GM12878 (cell line): ENCODE results near the gene NCOA6. TPM values are rescaled to one million over a fixed set of nuclear protein-coding genes. Genes with fewer than 3 reads are reported as not detected.

Source experiments
- ATAC-seq: fragments of 200-7000 bp; cut with Tn5 transposase; 3 replicates; pipeline ENCODE4 v1.9.1; 2020; ENCODE audit warnings: mild to moderate bottlenecking, moderate library complexity
- BruUV-seq: library from RNA; stranded (reverse); fragments of 400-500 nt; replicated peaks from 2 replicates; lab custom pipeline; 2021; lab: Mats Ljungman, UMichigan
- CTCF ChIA-PET: fragments of 300-600 bp; sonication (Branson Sonifier 250); formaldehyde crosslinking; extraction: SDS; loops from one replicate; lab custom pipeline; 2021; ENCODE audit warnings: inconsistent platforms; lab: Yijun Ruan, JAX
- POLR2A ChIA-PET: fragments of 350-600 bp; formaldehyde crosslinking; extraction: SDS; loops from one replicate; lab custom pipeline; 2021; ENCODE audit warnings: inconsistent platforms; lab: Charles Lee
- RAD21 ChIA-PET: fragments of 300-600 bp; sonication (Branson Sonifier 250); formaldehyde crosslinking; loops from one replicate; lab custom pipeline; 2023; ENCODE audit warnings: antibody characterized with exemption; ENCODE audit not compliant: unreplicated experiment; lab: Charles Lee
- SMC1A ChIA-PET: fragments of 300-600 bp; sonication (Branson Sonifier 250); formaldehyde crosslinking; loops from one replicate; lab custom pipeline; 2023; ENCODE audit not compliant: unreplicated experiment, uncharacterized antibody; lab: Charles Lee
- DNase-seq: peaks from one replicate; pipeline ENCODE4 v3.0.0-alpha.2; 2011; ENCODE audit warnings: low read depth, low spot score
- FAIRE-seq: peaks from 3 replicates; lab custom pipeline; 2011; peaks lifted over from hg19 to GRCh38; lab: Jason Lieb, UNC
- H2AFZ ChIP-seq: 2 replicates; pipeline ENCODE4 v1.6.0; 2011; ENCODE audit warnings: low read depth, low read length, control low read depth; ENCODE audit not compliant: control insufficient read depth
- H3K27ac ChIP-seq: 2 replicates; pipeline ENCODE4 v1.5.1; 2011; ENCODE audit warnings: control low read depth; ENCODE audit not compliant: control insufficient read depth, insufficient read depth
- H3K27me3 ChIP-seq, 2 experiments: replicated peaks in 1 of 2; 2 replicates each; pipeline versions ENCODE4 v1.6.0 to v1.6.1; 2011; ENCODE audit warnings: low read length in 1 of 2; ENCODE audit not compliant: control insufficient read depth in 2 of 2, insufficient read depth in 2 of 2
- H3K36me3 ChIP-seq, 2 experiments: 2 replicates each; pipeline ENCODE4 v1.5.1; 2011; ENCODE audit warnings: low read length in 1 of 2; ENCODE audit not compliant: control insufficient read depth in 2 of 2, insufficient read depth in 2 of 2
- H3K4me1 ChIP-seq: 2 replicates; pipeline ENCODE4 v1.6.1; 2011; ENCODE audit warnings: mild to moderate bottlenecking, low read length, moderate library complexity, mixed read lengths; ENCODE audit not compliant: control insufficient read depth, insufficient read depth
- H3K4me2 ChIP-seq: 2 replicates; pipeline ENCODE4 v1.6.0; 2011; ENCODE audit warnings: control low read depth; ENCODE audit not compliant: control insufficient read depth, insufficient read depth
- H3K4me3 ChIP-seq: fragments of 200-600 bp; sonication (generic); 2 replicates; pipeline ENCODE4 v1.5.1; 2016
- H3K79me2 ChIP-seq: 2 replicates; pipeline ENCODE4 v1.6.0; 2011; ENCODE audit warnings: low read length; ENCODE audit not compliant: control insufficient read depth, insufficient read depth
- H3K9ac ChIP-seq: 2 replicates; pipeline ENCODE4 v1.8.0; 2011; ENCODE audit warnings: low read length, control low read depth, mixed read lengths; ENCODE audit not compliant: control insufficient read depth, insufficient read depth
- H3K9me3 ChIP-seq: replicated peaks from 3 replicates; pipeline ENCODE4 v1.5.1; 2011; ENCODE audit warnings: mild to moderate bottlenecking, low read length; ENCODE audit not compliant: control insufficient read depth, insufficient read depth
- H4K20me1 ChIP-seq: 2 replicates; pipeline ENCODE4 v1.6.0; 2011; ENCODE audit not compliant: control insufficient read depth, insufficient read depth
- ATF2 ChIP-seq: IDR thresholded peaks from 2 replicates; pipeline ENCODE4 v1.6.1; 2012; ENCODE audit warnings: low read length, inconsistent platforms
- ATF7 ChIP-seq: fragments of 450-650 bp; IDR thresholded peaks from 2 replicates; pipeline ENCODE4 v1.6.1; 2016; ENCODE audit warnings: low read depth, mild to moderate bottlenecking
- BACH1 ChIP-seq: fragments of 450-650 bp; IDR thresholded peaks from 2 replicates; pipeline ENCODE4 v1.6.1; 2017; ENCODE audit warnings: mild to moderate bottlenecking, borderline replicate concordance
- BCL3 ChIP-seq: IDR thresholded peaks from 2 replicates; pipeline ENCODE4 v1.6.1; 2011; ENCODE audit warnings: borderline replicate concordance, low read depth, mild to moderate bottlenecking, moderate library complexity, low read length; ENCODE audit not compliant: insufficient read depth, poor library complexity, severe bottlenecking
- BHLHE40 ChIP-seq, 2 experiments: fragments of 450-650 bp in 1 of 2; IDR thresholded peaks; 2 replicates each; pipeline ENCODE4 v1.6.1; 2011 to 2017; ENCODE audit warnings: low read depth in 2 of 2, borderline replicate concordance in 1 of 2, improper control_type of control experiment in 1 of 2, low read length in 1 of 2, mild to moderate bottlenecking in 1 of 2
- DPF2 ChIP-seq: fragments of 450-650 bp; IDR thresholded peaks from 2 replicates; pipeline ENCODE4 v1.6.1; 2017; ENCODE audit warnings: mild to moderate bottlenecking
- EED ChIP-seq: sonication (generic); IDR thresholded peaks from 2 replicates; pipeline ENCODE4 v1.6.1; 2016; ENCODE audit warnings: antibody characterized with exemption, low read depth
- MAX ChIP-seq: IDR thresholded peaks from 2 replicates; pipeline ENCODE4 v1.6.1; 2012; ENCODE audit warnings: low read depth, low read length, improper control_type of control experiment
- MEF2B ChIP-seq: fragments of 450-650 bp; IDR thresholded peaks from 2 replicates; pipeline ENCODE4 v1.6.1; 2018; ENCODE audit warnings: mild to moderate bottlenecking, moderate library complexity; ENCODE audit not compliant: partially characterized antibody, poor library complexity, severe bottlenecking
- MLLT1 ChIP-seq: fragments of 450-650 bp; IDR thresholded peaks from 2 replicates; pipeline ENCODE4 v1.6.1; 2016; ENCODE audit warnings: mild to moderate bottlenecking
- NFYB ChIP-seq: IDR thresholded peaks from 2 replicates; pipeline ENCODE4 v1.6.1; 2011; ENCODE audit warnings: low read depth, mild to moderate bottlenecking, low read length, improper control_type of control experiment, moderate library complexity; ENCODE audit not compliant: insufficient read depth
- POLR2AphosphoS5 ChIP-seq: IDR thresholded peaks from 2 replicates; pipeline ENCODE4 v1.6.1; 2011; ENCODE audit warnings: mild to moderate bottlenecking, low read length, inconsistent platforms
- SP1 ChIP-seq: IDR thresholded peaks from one replicate; pipeline ENCODE4 v1.6.1; 2011; ENCODE audit warnings: low read depth, low read length
- WGBS: methylation state at CpG from one replicate; pipeline ENCODE4 v1.1.6; 2016; ENCODE audit warnings: low lambda C conversion rate; ENCODE audit not compliant: insufficient replicate concordance, insufficient coverage; ENCODE audit errors: missing lambda C conversion rate; 5-methylcytosine and 5-hydroxymethylcytosine counted together
- in situ Hi-C: fragments of 300-500 bp; cut with MboI; formaldehyde crosslinking; loops from 9 replicates; pipeline ENCODE4 v1.14.3; 2018; ENCODE audit warnings: mixed read lengths
- intact Hi-C: fragments of 100-400 bp; cut with micrococcal nuclease; formaldehyde crosslinking; loops from one replicate; pipeline ENCODE4 v1.14.2; 2022; ENCODE audit not compliant: unreplicated experiment
- polyA plus RNA-seq, 11 experiments: library from polyadenylated mRNA; depleted of rRNA in 4 of 11; unstranded in 6 of 11; stranded (reverse) in 5 of 11; fragments of >200 nt; fragmentation: Nextera tagmentation in 4 of 11; fragmentation: Illumina TruSeq in 1 of 11; extraction: Ambion mirVana in 4 of 11; extraction: Trizol in 1 of 11; gene quantifications; 1 replicate in 1 of 11; 2 replicates in 10 of 11; pipeline versions ENCODE4 v1.2.1 to v1.2.3, GENCODE V29; 2011 to 2016; ENCODE audit warnings: inconsistent platforms in 2 of 11, missing spikeins in 2 of 11, low read depth in 1 of 11
- total RNA-seq, 4 experiments: library from RNA; depleted of rRNA in 3 of 4; stranded (reverse); fragments of >200 nt in 3 of 4; fragmentation: Illumina TruSeq in 1 of 4; extraction: Trizol in 1 of 4; gene quantifications; 2 replicates each; pipeline versions ENCODE4 v1.2.1 to v1.2.3, GENCODE V29; 2013 to 2021
- TF ChIP-seq, protein P1 (sequence below): fragments of 450-650 bp; conservative IDR thresholded peaks from 2 replicates; pipeline ENCODE4 v1.6.1; 2017; ENCODE audit warnings: mild to moderate bottlenecking, moderate library complexity

The NCOA6 gene
- total and polyA plus RNA-seq, 10 of the 15 experiments (the other 5 are each of a cell fraction or from before 2014, with no cell fraction given): 6.1 to 20.6 (median 12.6) TPM

- ChIA-PET SMC1A (interaction anchor here (1.0 to 13.1 kb wide), 4 partner anchors 11 to 171 kb away, joined by 3 to 146 read pairs (median 37); no protein-coding TSS in a partner anchor), CTCF (interaction anchor here (0.7 to 10.2 kb wide), 11 partner anchors 11 to 396 kb away, joined by 3 to 118 read pairs (median 8); partner anchors contain the start of gene DYNLRB1), POLR2A (interaction anchor here (0.5 to 2.2 kb wide), 5 partner anchors 11 to 61 kb away, joined by 3 to 14 read pairs (median 5); no protein-coding TSS in a partner anchor), RAD21 (interaction anchor here (0.6 to 7.0 kb wide), 11 partner anchors 10 to 406 kb away, joined by 3 to 112 read pairs (median 9); partner anchors contain the start of genes AHCY, DYNLRB1 and PIGU)
- no peak for FAIRE-seq
- Histone ChIP-seq H3K79me2 (peaks cover 4% of the 10 kb centered on the region), H3K27me3 (no peaks in the 10 kb centered on the region), H2AFZ (peak overlapping the region; percentile 88), H3K36me3 (no peaks in the 10 kb centered on the region; a peak in 2 of 4 replicates), H3K4me1 (peaks cover 26% of the 10 kb centered on the region), H3K9me3 (no peaks in the 10 kb centered on the region), H3K4me3 (peak overlapping the region; percentile 91), H3K4me2 (peak overlapping the region; percentile 65), H3K9ac (peak overlapping the region; percentile 74), H3K27ac (peak overlapping the region; percentile 86), H4K20me1 (no peaks in the 10 kb centered on the region)
- in situ Hi-C loops (no loop called here), intact Hi-C loops (loop anchor here (5.0 kb wide), 1 partner anchor 397 kb away; no protein-coding TSS in a partner anchor)
- no TSS peak for BruUV-seq
- under 1% methylated on average over 46 of the region's 64 CpGs for WGBS
- ATAC-seq: peak; percentile 75
- DNase-seq: peak; percentile 55
- TF ChIP-seq SP1: peak; percentile 46
- peak; percentile 13; the same call in 1 of the 2 replicates for TF ChIP-seq EED
- peak; percentile 47 to 60; a peak in 2 of 4 replicates for TF ChIP-seq BHLHE40 (IDR thresholded peaks at IDR 0.05; ENCODE audit: borderline replicate concordance in 1 of 2, low read depth in 2 of 2, low read length in 1 of 2)
- no peak for TF ChIP-seq ATF2
- peak; percentile 36 for TF ChIP-seq ATF7
- 0 out of 2 replicates have a peak, but pooled peaks have one; percentile 27 for TF ChIP-seq NFYB
- peak; percentile 21; the same call in 1 of the 2 replicates for TF ChIP-seq MLLT1
- peak; percentile 8 for TF ChIP-seq BCL3
- TF ChIP-seq DPF2: 0 out of 2 replicates have a peak, but pooled peaks have one; percentile 77
- TF ChIP-seq MEF2B: peak; percentile 25
- peak; percentile 22; the same call in 1 of the 2 replicates for TF ChIP-seq MAX
- peak; percentile 48; the same call in 1 of the 2 replicates for TF ChIP-seq POLR2AphosphoS5
- TF ChIP-seq, protein P1, sequence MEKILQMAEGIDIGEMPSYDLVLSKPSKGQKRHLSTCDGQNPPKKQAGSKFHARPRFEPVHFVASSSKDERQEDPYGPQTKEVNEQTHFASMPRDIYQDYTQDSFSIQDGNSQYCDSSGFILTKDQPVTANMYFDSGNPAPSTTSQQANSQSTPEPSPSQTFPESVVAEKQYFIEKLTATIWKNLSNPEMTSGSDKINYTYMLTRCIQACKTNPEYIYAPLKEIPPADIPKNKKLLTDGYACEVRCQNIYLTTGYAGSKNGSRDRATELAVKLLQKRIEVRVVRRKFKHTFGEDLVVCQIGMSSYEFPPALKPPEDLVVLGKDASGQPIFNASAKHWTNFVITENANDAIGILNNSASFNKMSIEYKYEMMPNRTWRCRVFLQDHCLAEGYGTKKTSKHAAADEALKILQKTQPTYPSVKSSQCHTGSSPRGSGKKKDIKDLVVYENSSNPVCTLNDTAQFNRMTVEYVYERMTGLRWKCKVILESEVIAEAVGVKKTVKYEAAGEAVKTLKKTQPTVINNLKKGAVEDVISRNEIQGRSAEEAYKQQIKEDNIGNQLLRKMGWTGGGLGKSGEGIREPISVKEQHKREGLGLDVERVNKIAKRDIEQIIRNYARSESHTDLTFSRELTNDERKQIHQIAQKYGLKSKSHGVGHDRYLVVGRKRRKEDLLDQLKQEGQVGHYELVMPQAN: peak; percentile 34; the same call in 1 of the 2 replicates
- peak; percentile 42; the same call in 1 of the 2 replicates for TF ChIP-seq BACH1
These were observed 116.2 kb downstream of the NCOA6 start for GRCh38 chr20:34709044-34709830.
